Left ventricle myocardium inferior (tissue), 1 donor: ENCODE measurements around the gene INSR. TPM values are rescaled to one million over a fixed set of nuclear protein-coding genes. Genes with fewer than 3 reads are reported as not detected.

Source experiments
- DNase-seq: peaks from one replicate; pipeline ENCODE4 v3.0.0-alpha.2; 2020
- H3K27ac ChIP-seq: fragments of 200-600 bp; replicated peaks from 2 replicates; pipeline ENCODE4 v1.8.0; 2021
- H3K27me3 ChIP-seq: fragments of 200-600 bp; 2 replicates; pipeline ENCODE4 v1.8.0; 2021; ENCODE audit warnings: low read depth
- H3K36me3 ChIP-seq: fragments of 200-600 bp; 2 replicates; pipeline ENCODE4 v1.8.0; 2021
- H3K4me1 ChIP-seq: fragments of 200-600 bp; 2 replicates; pipeline ENCODE4 v1.8.0; 2021
- H3K4me3 ChIP-seq: fragments of 200-600 bp; 2 replicates; pipeline ENCODE4 v1.8.0; 2021; ENCODE audit warnings: mild to moderate bottlenecking, moderate library complexity
- H3K9me3 ChIP-seq: fragments of 200-600 bp; replicated peaks from 2 replicates; pipeline ENCODE4 v1.8.0; 2021
- CTCF ChIP-seq: fragments of 200-600 bp; IDR thresholded peaks from 2 replicates; pipeline ENCODE4 v1.8.0; 2021; ENCODE audit warnings: antibody characterized with exemption, mild to moderate bottlenecking, borderline replicate concordance
- intact Hi-C: fragments of 100-400 bp; cut with micrococcal nuclease; formaldehyde crosslinking; loops from one replicate; pipeline ENCODE4 v1.11.0; 2022
- total RNA-seq: library from RNA; stranded (reverse); fragmentation: NEBNext Ultra II Directional; extraction: Animal tissue kit (Norgen Biotek cat#: 25700); gene quantifications from one replicate; pipeline ENCODE4 v1.2.1, GENCODE V29; 2021
- donor health status: DM: no; HTN: yes; CAD: no; lungs with severe emphysema.

INSR gene
- total RNA-seq, 1 donor from 2014 or later: 85.3 TPM

DNA sequence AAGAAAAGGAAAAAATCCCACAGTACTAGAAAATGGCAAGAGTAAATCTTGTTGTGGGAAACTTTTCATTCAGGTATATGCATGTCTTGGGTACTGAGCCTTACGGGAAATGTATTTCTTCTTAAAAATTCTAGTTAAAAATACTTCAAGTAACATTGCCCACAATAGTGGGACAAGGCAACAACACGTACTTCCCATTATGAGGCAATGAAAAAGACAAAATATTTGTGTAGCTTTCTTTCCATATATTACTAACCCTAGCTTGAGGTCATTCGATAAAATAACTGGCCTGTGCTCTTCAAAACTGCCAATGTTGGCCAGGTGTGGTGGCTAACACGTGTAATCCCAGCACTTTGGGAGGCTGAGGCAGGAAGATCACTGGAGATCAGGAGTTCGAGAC lies 99.2 kb downstream of the INSR start:
- Histone ChIP-seq H3K27ac (no peak overlapping the region), H3K36me3 (no peaks in the 10 kb centered on the region)
- intact Hi-C loops: loop anchor here (5.0 kb wide), 1 partner anchor 97 kb away; the partner anchor contains the start of gene INSR

DNA sequence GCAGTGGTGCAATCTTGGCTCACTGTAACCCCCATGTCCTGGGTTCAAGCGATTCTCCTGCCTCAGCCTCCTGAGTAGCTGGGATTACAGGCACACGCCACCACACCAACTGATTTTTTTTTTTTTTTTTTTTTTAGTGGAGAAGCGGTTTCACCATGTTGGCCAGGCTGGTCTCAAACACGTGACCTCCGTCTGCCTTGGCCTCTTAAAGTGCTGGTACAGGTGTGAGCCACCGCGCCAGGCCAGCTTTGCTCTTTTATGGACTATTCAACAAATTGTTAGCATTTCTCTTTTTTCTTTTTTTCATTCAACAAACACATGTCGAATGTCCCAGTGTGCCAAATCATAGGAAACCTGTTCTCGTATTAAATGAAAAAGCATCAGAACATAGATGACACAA lies 99.6 kb downstream of the INSR start:
- no peak overlapping the region for H3K27ac ChIP-seq
- intact Hi-C loops: no loop called here

More for the DNA sequence above, 99.2 kb downstream of the INSR start:
- Histone ChIP-seq H3K4me1 (peaks cover 41% of the 10 kb centered on the region), H3K9me3 (no peaks in the 10 kb centered on the region), H3K4me3 (no peak overlapping the region), H3K27me3 (no peaks in the 10 kb centered on the region)
- DNase-seq: no peak
- TF ChIP-seq CTCF: no peak

DNA sequence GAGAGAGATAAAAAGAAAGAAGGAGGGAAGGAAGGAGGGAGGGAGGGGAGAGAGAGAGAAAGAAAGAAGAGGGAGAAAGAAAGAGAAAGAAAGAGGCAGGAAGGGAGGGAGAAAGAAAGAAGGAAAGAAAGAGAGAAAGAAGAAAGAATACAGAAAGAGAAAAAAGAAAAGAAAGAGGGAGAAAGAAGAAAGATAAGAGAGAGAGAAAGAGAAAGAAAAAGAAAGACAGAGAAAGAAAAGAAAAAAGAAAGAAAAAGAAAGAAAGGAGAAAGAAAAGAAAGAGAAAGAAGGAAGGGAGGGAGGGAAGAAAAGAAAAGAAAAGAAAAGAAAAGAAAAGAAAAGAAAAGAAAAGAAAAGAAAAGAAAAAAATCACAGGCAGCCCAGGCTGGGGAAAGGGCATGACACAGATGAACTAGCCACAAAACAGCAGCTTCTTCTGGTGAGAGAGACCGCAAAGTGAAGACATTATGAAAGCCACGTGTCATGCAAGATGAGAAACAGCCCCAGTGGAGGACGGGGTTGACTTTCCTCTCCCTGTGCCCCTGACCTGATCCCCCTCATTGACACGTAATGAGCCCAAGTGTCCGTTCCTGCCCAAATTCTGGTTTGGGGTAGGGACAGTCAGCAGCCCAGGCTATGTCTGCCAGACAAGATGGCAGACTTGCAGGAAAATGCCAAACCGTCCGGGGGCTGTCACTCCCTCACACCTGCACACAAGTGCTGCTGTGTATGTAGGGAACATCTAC lies 102.1 kb downstream of the INSR start:
- Histone ChIP-seq H3K36me3 (no peaks in the 10 kb centered on the region), H3K4me1 (peaks cover 48% of the 10 kb centered on the region), H3K4me3 (no peak overlapping the region), H3K27me3 (no peaks in the 10 kb centered on the region), H3K9me3 (no peaks in the 10 kb centered on the region), H3K27ac (no peak overlapping the region)
- no peak for DNase-seq
- intact Hi-C loops: no loop called here
- TF ChIP-seq CTCF: no peak

More for the DNA sequence above, 99.6 kb downstream of the INSR start:
- H3K36me3 ChIP-seq: no peaks in the 10 kb centered on the region
- peaks cover 42% of the 10 kb centered on the region for H3K4me1 ChIP-seq
- no peak for DNase-seq
- no peak for TF ChIP-seq CTCF
- no peak overlapping the region for H3K4me3 ChIP-seq
- no peaks in the 10 kb centered on the region for H3K9me3 ChIP-seq
- H3K27me3 ChIP-seq: no peaks in the 10 kb centered on the region

- Histone ChIP-seq H3K9me3 (no peaks in the 10 kb centered on the region), H3K27ac (peak overlapping the region; percentile 74), H3K36me3 (peaks cover 7% of the 10 kb centered on the region), H3K4me1 (peaks cover 52% of the 10 kb centered on the region), H3K4me3 (no peak overlapping the region), H3K27me3 (no peaks in the 10 kb centered on the region)
- TF ChIP-seq CTCF: no peak
- intact Hi-C loops: no loop called here
- DNase-seq: no peak
Observed at GRCh38 chr19:7188698-7189629, 105.2 kb downstream of the INSR start.

- Histone ChIP-seq H3K27ac (peak overlapping the region; percentile 74), H3K4me1 (peaks cover 62% of the 10 kb centered on the region), H3K4me3 (no peak overlapping the region), H3K9me3 (no peaks in the 10 kb centered on the region), H3K27me3 (no peaks in the 10 kb centered on the region), H3K36me3 (peaks cover 8% of the 10 kb centered on the region)
- DNase-seq: no peak
- intact Hi-C loops: no loop called here
- no peak for TF ChIP-seq CTCF
Observed at GRCh38 chr19:7187605-7188339, 106.4 kb downstream of the INSR start.
